Activated T-cell treated with anti-CD3 and anti-CD28 coated beads, Interleukin-2, amount 50 U/mL, for 48 hours (primary cell): ENCODE results near the gene SLC4A2.
A peak's percentile ranks its signal among the peaks of the same experiment; 100 is the strongest.

Source experiments
- DNase-seq, 2 experiments: peaks; one replicate each; pipeline ENCODE4 v3.0.0-alpha.2; 2020

SLC4A2 gene

GRCh38 chr7:151063212-151063561, 3.8 kb downstream of the SLC4A2 start:
- DNase-seq, result no peak

DNA sequence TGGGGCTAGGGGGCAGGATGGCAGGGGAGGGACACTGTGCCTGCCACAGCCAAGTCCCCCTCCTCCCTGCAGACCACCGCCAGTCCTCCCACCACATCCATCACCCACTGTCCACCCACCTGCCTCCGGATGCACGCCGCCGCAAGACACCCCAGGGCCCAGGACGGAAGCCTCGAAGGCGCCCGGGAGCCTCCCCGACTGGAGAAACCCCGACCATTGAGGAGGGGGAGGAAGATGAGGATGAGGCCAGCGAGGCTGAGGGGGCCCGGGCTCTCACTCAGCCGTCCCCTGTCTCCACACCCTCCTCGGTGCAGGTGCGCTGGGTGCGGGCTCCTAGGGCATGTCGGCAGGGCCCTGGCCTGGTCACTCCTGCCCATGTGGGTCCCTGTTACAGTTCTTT, 5.1 kb downstream of the SLC4A2 start:
- DNase-seq, result no peak

GRCh38 chr7:151064993-151065392, 5.6 kb downstream of the SLC4A2 start:
- no peak for DNase-seq

DNA sequence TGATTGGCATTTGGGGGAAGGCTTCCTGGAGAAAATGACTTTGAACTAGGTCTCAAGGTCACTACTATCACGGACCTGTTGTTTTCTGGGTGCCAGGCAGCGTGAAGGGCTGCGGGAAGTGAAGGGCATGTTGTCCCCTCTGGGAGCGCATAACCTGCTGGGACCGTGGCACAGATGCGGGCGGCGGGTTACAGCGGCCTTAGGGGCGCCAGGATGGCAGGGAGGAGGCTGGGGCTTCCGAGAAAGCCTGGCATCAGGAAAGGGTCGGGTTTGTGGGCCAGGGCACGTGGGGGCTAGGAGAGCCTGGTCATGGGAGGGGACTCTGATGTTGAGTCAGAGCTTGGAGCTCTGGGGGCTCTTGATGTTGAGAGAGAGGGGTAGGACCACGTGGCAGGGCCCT, 6.1 kb downstream of the SLC4A2 start:
- DNase-seq, result no peak

DNA sequence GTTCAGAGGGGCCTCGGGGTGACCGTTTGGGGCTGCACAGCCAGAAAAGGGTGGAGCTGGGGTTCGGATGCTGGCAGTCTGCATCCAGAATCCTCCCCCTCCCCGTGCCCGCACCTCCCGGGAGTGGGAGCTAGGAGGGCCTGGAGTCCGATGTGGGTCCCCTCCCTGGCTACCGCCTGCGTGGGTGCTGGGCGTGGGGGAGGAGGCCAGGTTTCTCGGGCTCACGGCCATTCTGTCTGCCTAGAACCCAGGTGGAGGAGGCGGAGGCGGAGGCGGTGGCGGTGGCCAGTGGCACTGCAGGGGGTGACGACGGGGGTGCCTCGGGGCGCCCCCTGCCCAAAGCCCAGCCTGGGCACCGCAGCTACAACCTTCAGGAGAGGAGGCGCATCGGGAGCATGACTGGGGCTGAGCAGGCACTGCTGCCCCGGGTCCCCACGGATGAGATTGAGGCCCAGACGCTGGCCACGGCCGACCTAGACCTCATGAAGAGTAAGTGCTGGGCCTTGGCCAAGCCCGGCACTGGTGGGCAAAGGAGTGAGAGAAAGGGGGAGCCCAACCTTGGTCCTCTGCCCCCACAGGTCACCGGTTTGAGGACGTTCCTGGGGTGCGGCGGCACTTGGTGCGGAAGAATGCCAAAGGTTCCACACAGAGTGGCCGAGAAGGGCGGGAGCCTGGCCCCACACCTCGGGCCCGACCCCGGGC, 7.0 kb downstream of the SLC4A2 start:
- DNase-seq, result no peak

DNA sequence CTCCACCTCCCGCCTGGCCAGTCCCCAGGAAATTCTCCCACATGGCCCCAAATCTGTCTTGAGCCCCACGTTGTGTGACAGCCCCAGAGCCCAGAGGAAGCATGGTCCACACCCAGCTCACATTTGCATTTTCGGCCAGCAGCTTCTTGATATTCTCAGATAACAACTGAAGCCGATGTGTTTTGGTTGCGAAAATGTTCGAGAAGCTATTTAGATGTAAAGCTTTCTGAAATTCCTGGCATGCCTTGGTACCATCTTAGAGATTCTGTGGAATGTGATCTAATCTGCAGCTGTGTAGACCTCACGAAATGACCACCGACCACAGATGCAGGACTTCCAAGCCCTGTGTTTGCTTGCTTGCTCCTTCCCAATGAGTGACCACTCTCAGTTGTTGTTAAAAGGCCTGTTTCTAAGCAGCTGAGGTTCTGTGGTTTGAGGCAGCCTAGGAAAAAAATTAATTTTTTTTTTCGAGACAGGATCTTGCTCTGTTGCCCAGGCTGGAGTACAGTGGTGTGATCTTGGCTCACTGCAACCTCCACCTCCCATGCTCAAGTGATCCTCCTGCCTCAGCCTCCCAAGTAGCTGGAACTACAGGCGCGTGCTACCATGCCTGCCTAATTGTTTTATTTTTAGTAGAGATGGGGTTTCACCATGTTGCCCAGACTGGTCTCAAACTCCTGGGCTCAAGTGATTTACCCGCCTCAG, 8.8 kb downstream of the SLC4A2 start:
- DNase-seq, result no peak

DNA sequence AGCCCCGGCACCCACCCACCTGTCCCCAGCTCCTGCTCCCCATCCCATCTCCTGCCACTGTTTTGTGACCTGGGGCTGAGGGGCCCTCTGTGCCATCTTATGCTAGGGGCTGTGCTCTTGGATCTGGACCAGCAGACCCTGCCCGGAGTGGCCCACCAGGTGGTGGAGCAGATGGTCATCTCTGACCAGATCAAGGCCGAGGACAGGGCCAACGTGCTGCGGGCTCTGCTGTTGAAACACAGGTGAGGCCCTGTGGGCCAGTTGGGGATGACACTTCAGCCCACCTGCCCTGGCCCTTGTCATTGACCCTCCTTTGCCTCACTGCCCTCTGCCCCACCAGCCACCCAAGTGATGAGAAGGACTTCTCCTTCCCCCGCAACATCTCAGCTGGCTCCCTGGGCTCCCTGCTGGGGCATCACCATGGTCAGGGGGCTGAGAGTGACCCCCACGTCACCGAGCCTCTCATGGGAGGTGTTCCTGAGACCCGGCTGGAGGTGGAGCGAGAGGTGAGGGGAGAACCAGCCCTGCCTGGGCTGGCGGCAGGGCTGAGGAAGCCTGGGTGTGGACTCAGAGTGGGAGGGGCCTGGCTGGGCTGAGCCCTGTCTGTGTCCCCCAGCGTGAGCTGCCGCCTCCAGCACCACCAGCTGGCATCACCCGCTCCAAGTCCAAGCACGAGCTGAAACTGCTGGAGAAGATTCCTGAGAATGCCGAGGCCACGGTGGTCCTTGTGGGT, 10.6 kb downstream of the SLC4A2 start:
- no peak for DNase-seq

- no peak for DNase-seq
Measured at GRCh38 chr7:151070574-151070960, 11.2 kb downstream of the SLC4A2 start.

GRCh38 chr7:151071032-151071866, 11.9 kb downstream of the SLC4A2 start:
- no peak for DNase-seq

DNA sequence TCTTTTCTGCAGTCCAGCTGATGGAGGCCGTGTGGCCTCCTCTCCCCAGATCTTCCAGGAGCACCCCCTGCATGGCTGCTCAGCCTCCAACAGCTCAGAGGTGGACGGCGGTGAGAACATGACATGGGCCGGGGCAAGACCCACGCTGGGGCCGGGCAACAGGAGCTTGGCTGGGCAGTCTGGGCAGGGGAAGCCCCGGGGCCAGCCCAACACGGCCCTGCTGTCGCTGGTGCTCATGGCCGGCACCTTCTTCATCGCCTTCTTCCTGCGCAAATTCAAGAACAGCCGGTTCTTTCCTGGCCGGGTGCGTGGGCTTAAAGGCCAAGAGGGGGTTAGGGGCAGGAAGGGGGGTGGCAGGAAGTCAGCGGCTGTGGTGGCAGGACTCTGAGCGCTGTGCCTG, 14.6 kb downstream of the SLC4A2 start:
- no peak for DNase-seq

DNA sequence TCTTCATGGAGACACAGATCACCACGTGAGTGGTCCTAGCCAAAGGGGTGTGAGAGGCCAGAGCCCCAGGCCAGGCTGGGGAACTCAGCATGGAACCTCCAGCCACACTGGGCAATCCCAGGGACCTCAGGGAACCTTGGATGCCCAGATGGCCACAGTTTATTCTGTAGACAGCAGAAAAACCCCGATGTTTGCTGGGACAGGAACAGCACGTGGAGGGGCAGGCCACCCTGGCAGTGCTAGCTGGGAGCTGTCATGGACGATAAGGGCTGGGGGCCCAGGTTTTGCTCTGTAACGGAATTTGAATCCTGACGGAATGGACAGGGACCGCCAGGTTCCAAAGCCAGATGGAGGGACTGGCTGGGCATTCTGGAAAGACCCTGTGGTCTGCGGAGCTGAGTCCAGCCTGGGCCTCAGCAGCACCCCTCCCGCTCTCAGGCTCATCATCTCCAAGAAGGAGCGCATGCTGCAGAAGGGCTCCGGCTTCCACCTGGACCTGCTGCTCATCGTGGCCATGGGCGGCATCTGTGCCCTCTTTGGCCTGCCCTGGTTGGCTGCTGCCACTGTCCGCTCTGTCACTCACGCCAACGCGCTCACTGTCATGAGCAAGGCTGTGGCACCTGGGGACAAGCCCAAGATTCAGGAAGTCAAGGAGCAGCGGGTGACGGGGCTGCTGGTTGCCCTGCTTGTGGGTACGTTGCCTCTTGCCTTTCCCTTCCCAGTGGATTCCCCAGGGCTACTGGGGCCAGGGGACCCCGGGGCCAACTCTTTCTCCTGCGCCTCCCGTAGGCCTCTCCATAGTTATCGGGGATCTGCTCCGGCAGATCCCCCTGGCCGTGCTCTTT, 15.7 kb downstream of the SLC4A2 start:
- no peak for DNase-seq

DNA sequence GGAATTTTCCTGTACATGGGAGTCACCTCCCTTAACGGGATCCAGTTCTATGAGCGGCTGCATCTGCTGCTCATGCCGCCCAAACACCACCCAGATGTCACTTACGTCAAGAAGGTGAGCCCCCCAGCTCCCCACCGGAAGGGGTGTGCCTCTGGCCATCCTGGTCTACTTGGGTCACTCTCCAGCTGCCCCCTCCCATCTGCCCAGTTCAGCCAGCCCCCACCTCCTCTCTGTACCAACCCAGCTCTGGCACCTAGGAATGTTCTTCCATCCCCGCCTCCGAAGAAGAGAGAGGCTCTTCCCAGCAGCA, 16.2 kb downstream of the SLC4A2 start:
- no peak for DNase-seq

DNA sequence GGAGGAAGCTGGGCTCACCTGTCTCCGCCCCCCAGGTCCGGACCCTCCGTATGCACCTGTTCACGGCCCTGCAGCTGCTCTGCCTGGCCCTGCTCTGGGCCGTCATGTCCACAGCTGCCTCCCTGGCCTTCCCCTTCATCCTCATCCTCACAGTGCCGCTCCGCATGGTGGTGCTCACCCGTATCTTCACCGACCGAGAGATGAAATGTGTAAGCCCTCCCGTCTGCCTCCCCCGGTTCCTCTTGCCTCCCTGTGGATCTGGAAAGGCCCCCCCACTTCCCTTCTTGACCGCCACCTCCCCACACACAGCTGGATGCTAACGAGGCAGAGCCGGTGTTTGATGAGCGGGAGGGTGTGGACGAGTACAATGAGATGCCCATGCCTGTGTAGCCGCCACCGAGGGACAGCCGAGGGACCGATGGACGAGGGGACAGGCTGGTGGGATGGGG, 16.6 kb downstream of the SLC4A2 start:
- DNase-seq, result no peak

- no peak for DNase-seq
Measured at GRCh38 chr7:151076863-151077704, 17.7 kb downstream of the SLC4A2 start.

DNA sequence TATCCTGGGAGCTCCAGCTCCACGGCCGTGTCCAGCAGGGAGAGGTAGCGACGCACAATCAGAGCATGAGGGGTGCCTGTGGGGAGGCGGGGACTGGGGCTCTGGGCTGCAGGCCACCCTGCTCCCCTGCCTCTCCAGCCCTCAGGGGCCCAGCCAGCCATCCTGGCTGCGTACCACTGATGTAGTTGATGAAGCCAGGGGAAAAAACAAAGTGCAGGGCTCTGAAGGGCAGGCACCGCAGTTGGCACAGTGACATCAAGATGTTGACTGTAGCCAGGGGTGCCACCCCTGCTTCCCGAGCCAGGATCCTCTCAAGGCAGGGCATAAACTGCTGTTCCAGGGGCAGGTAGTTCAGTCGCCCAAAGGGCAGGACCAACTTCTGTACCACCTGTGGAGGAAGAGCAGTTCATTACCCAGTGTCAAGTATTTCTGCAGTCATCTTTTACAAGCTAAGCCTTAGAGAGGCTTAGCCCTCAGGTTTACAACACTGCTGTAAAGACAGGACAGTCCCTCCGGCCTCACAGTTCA, 18.4 kb downstream of the SLC4A2 start:
- DNase-seq, result no peak

DNA sequence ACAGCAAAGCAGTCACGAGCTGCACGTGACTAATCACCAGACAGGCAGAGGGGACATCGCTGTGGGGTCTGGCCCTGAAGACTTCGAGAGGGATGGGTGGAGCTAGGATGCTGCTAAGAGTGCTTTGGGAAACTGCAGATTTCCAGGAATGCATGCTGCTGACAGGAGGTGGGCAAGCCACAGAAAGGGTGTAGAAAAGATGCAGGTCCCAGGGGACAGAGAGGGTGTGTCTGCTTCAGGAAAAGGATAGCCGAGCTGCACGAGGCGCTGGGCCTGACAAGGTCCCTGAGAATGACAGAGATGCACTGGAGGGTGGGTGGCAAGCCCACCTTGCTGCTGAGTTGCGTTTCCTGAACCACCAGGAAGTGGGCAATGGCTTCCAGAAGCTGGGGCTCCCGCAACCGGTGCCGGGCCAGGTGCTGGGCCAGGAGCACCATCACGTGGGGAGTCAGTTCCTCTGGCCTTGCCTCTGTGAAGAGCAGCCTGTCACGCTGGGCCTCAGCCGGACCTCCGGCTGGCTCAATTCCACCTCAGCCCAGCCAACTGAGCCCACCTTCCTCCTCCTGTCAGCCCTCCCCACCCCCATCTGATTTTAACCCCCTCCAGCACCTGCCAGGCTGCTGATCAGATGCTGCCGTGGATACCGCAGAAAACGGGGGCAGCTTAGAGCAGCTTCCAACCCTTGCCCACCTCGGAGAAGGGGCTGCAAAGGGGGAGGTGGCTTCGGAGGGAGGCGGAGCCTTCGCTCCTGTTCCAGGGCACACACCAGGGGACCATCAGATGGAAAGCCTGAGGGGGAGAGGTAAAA, 19.0 kb downstream of the SLC4A2 start:
- DNase-seq, result no peak

GRCh38 chr7:151079199-151079910, 20.0 kb downstream of the SLC4A2 start:
- no peak for DNase-seq

- no peak for DNase-seq
Measured at GRCh38 chr7:151080067-151080521, 20.7 kb downstream of the SLC4A2 start.

DNA sequence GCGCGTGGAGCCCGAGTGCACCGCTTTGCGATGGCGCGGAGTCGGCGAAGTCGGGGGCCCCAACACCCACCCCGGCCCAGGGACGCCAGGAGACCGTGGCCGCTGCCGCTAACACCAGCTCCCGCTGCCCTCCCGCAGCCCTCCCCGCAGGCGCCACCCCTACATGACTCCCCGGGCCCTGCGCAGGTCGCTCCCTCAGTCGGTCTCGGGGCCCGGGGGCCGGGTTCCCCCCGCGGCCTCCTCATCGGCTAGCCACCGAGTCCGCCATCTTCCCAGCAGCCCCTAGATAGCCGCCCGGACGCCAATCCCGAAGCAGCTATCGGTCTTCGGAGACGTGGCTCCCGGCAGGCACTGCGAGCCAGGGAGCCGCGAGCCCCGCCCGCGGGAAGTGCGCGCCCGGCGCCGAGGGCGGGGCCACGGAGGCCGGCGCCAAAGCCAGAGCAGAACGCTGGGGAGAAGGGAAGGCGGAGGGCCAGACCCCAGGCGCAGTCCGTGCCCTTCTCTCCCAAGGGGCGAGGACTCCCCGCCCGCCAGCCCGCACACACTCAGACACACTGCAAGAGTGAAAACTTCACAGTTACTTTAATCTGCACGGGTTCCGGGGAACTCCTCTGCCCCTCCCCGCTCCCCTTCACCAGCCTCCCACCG, 21.3 kb downstream of the SLC4A2 start, which contains the start of gene FASTK:
Gene FASTK, minus strand, starts transcription at position 288 of the 648 bp plus-strand sequence. Its CDS starts 43 bp downstream, at position 245.
- DNase-seq, result peak; percentile 87 to 92
